GM20000 (cell line): ENCODE data around the gene EDAR.

Source experiments
- DNase-seq: peaks from one replicate; pipeline ENCODE4 v3.0.0; 2012; ENCODE audit warnings: low spot score
- CTCF ChIP-seq: IDR thresholded peaks from 2 replicates; pipeline ENCODE4 v1.5.1; 2012; ENCODE audit warnings: mild to moderate bottlenecking, control low read depth; ENCODE audit errors: extremely low read depth, missing control alignments

The EDAR gene

DNA sequence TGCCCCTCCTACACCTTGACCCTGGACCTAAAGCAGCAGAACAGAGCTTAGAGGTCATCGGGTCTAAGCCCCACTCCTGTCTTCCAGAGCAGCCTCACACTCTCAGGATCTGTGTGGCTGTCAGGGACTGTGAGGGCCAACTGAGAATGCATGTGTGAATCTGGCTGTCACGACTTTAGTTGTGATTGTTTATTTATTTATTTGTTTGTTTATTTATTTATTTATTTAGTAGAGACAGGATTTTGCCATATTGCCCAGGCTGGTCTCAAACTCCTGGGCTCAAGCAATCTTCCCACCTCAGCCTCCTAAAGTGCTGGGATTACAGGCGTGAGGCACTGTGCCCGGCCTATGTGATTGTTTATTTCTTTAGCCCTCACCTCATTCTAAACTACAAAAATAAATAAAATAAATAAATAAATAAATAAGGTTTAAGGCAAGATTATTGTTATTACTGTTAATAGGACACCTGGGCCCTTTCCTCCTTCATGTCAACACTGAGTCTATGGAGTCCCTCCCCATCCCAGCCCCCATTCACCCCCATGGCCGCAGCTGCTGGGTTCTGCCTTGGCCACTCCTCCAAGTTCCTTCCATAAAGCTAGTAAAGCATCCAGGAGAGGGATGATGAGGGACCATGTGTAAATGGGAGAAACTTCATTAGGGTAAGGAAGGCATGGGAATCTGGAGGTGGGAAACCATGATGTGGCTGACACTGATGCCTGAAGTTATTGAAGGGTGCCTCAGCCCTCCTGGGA lies 39.9 kb upstream of the EDAR start:
- TF ChIP-seq CTCF, result no peak
- DNase-seq, result no peak

- no peak for TF ChIP-seq CTCF
- DNase-seq, result no peak
Measured at GRCh38 chr2:109028277-109028676, 39.3 kb upstream of the EDAR start.

DNA sequence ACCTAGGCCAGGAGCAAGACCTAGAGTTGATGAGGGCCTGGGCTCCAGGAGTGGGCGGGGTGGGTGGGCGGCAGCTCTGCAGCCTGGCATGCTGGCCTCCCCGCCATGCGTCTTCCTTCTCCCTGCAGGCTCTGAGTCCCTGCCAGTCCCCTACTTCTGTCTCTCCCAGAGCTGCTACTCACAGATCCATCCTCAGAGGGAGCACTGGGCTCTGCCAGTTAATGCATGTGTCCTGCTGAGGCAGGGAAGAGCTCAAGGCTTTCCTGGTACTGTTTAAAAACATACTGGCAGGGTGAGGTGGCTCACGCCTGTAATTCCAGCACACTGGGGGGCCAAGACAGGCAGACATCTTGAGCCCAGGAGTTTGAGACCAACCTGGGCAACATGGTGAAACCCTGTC lies 38.7 kb upstream of the EDAR start:
- TF ChIP-seq CTCF, result no peak
- DNase-seq, result no peak

GRCh38 chr2:109024477-109024876 lies 35.5 kb upstream of the EDAR start:
- TF ChIP-seq CTCF, result no peak
- DNase-seq, result no peak

DNA sequence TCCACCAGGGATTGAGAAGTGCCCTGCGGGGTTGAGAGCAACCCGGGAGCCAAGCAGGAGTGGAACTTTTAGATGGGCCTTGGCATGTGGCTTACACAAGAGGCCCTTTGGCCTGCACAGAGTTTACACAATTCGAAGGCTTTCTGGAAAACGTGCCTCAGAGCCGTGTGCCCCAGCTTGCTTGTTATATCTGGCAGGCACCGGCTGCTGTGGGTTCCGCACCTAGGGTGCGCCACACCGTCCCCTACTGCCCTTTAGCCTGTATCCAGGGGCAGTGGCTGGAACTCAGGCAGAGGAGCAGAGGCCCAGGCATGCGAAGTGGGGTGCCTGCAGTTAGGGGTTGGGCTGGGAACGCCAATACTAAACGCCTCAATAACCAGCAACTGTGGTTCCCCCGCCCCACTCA lies 32.9 kb upstream of the EDAR start:
- TF ChIP-seq CTCF, result no peak
- no peak for DNase-seq

DNA sequence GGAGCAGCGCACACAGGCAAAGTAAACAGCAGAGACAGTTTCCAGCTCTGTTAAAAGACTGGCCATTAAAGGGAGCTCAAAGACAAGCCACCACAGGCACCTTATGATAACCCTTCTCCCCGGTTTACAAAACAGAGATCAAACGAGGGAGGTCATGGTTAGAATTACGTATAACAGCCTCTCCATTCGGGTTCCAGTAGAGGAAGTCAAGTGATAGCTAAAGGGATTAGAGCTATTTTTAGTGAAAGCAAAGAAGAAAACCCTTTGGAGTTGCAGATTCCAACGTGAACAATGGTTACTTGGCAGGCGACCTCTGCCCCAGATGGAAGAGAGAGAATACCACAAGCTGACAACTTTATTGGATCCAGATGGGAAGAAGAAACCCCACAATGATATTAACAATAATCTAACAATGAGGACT lies 31.2 kb upstream of the EDAR start:
- TF ChIP-seq CTCF, result no peak
- no peak for DNase-seq

DNA sequence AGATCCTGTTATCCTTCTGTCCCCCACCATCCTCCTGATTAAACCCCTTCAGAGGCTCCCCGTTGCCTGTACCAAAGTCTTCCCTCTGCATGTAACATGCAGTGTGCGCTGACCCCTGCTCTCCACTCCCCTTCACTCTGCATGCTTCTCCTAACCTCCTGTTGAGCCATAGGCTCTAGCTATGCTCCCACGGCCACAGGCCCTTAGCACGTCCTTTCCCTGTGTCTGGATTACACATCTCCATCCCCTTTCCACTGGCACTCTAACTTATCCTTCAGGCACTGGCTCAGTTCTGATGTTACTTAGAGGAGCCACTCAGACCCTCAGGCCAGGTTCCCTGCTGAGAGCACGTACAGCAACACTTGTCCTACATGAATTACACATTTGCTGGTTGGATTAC lies 29.4 kb upstream of the EDAR start:
- DNase-seq, result no peak
- TF ChIP-seq CTCF, result no peak
